ES-I3 (cell line): ENCODE measurements around the gene JCAD.
"Not testable (repeated sequence)": the region's sequence is repeated elsewhere in the genome, so short reads cannot be mapped to it uniquely, and the experiment has no call there.

Experiments used
- H3K36me3 ChIP-seq: 2 replicates; pipeline ENCODE4 v1.6.1; 2013; ENCODE audit warnings: mild to moderate bottlenecking, low read length, control low read depth, moderate library complexity; ENCODE audit not compliant: insufficient read depth
- H3K4me1 ChIP-seq: 2 replicates; pipeline ENCODE4 v1.6.1; 2013; ENCODE audit warnings: mild to moderate bottlenecking, control low read depth, low read length; ENCODE audit not compliant: insufficient read depth
- H3K9ac ChIP-seq: 2 replicates; pipeline ENCODE4 v1.6.1; 2013; ENCODE audit warnings: low read depth, mild to moderate bottlenecking, low read length, moderate library complexity
- H3K9me3 ChIP-seq: 2 replicates; pipeline ENCODE4 v1.6.1; 2013; ENCODE audit warnings: mild to moderate bottlenecking, low read length, moderate library complexity; ENCODE audit not compliant: control insufficient read depth, insufficient read depth

The JCAD gene

GRCh38 chr10:29987471-29987870 is 71.9 kb downstream of the JCAD start:
- H3K9ac ChIP-seq = no peak overlapping the region
- no peaks in the 10 kb centered on the region for H3K36me3 ChIP-seq
- peaks cover 9% of the 10 kb centered on the region for H3K9me3 ChIP-seq
- no peaks in the 10 kb centered on the region for H3K4me1 ChIP-seq

- Histone ChIP-seq H3K9me3 (peaks cover 9% of the 10 kb centered on the region), H3K36me3 (no peaks in the 10 kb centered on the region), H3K4me1 (no peaks in the 10 kb centered on the region), H3K9ac (no peak overlapping the region)
These were observed 76.3 kb downstream of the JCAD start for GRCh38 chr10:29982997-29983648.

GRCh38 chr10:29981510-29981909 is 77.9 kb downstream of the JCAD start:
- H3K4me1 ChIP-seq = no peaks in the 10 kb centered on the region
- no peak overlapping the region for H3K9ac ChIP-seq
- peaks cover 9% of the 10 kb centered on the region for H3K9me3 ChIP-seq
- H3K36me3 ChIP-seq = no peaks in the 10 kb centered on the region

GRCh38 chr10:29980084-29980483 is 79.3 kb downstream of the JCAD start:
- Histone ChIP-seq H3K9ac (no peak overlapping the region), H3K4me1 (no peaks in the 10 kb centered on the region), H3K36me3 (no peaks in the 10 kb centered on the region), H3K9me3 (peaks cover 9% of the 10 kb centered on the region)

- H3K9ac ChIP-seq, H3K36me3 ChIP-seq, H3K9me3 ChIP-seq: not testable (repeated sequence)
These were observed 80.0 kb downstream of the JCAD start for GRCh38 chr10:29979421-29979779.

GRCh38 chr10:29977171-29977570 is 82.2 kb downstream of the JCAD start:
- H3K36me3 ChIP-seq = no peaks in the 10 kb centered on the region
- no peaks in the 10 kb centered on the region for H3K4me1 ChIP-seq
- no peak overlapping the region for H3K9ac ChIP-seq
- no peaks in the 10 kb centered on the region; the same call in 1 of the 2 replicates for H3K9me3 ChIP-seq

More at GRCh38 chr10:29979421-29979779, 80.0 kb downstream of the JCAD start:
- not testable (repeated sequence) for H3K4me1 ChIP-seq

GRCh38 chr10:29976134-29976533 is 83.3 kb downstream of the JCAD start:
- Histone ChIP-seq H3K4me1 (no peaks in the 10 kb centered on the region), H3K36me3 (no peaks in the 10 kb centered on the region), H3K9ac (no peak overlapping the region), H3K9me3 (no peaks in the 10 kb centered on the region; the same call in 1 of the 2 replicates)

DNA sequence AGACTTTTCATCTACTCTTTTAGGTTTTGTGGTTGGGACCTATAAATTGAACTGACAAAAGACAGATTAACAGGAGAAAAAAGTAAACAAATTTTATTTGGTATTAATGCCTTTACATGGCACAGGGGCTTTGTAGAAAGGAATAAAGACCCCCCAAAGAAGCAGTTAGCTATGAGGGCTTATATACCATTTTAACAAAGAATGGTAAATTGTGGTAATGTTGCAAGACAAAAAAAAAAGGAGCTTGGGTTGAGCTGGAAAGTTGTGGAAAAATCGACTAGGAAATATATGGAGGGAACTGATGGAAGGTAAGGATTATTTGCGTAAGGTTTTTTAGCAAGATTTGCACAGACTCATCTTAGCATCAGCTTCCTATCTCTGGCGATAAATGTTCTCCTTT is 84.6 kb downstream of the JCAD start:
- Histone ChIP-seq H3K36me3 (no peaks in the 10 kb centered on the region), H3K9ac (no peak overlapping the region), H3K9me3 (no peaks in the 10 kb centered on the region; the same call in 1 of the 2 replicates), H3K4me1 (no peaks in the 10 kb centered on the region)

- no peaks in the 10 kb centered on the region for H3K4me1 ChIP-seq
- no peaks in the 10 kb centered on the region; the same call in 1 of the 2 replicates for H3K9me3 ChIP-seq
- no peaks in the 10 kb centered on the region for H3K36me3 ChIP-seq
- H3K9ac ChIP-seq = no peak overlapping the region
These were observed 85.5 kb downstream of the JCAD start for GRCh38 chr10:29973921-29974320.

- Histone ChIP-seq H3K36me3 (no peaks in the 10 kb centered on the region), H3K9me3 (no peaks in the 10 kb centered on the region; the same call in 1 of the 2 replicates), H3K4me1 (no peaks in the 10 kb centered on the region), H3K9ac (no peak overlapping the region)
These were observed 88.8 kb downstream of the JCAD start for GRCh38 chr10:29970576-29970975.

DNA sequence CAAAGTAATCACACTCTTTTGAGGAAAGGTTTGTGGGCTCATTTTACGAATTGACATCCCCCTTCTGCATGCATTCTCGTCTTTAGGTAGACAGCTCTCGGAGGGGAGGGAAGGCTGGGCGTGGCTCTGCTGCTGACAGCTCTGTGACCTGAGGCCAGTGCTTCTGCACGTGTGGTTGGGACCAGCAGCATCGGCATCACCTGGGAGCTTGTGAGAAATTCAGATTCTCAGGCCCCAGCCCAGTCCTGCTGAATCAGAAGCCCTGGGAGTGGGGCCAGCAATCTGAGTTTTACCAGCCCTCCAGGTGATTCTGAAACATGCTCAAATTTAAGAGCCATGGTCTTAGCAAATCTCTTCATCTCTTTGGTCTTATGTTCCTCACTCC is 89.4 kb downstream of the JCAD start:
- H3K9me3 ChIP-seq = no peaks in the 10 kb centered on the region; the same call in 1 of the 2 replicates
- no peak overlapping the region for H3K9ac ChIP-seq
- no peaks in the 10 kb centered on the region for H3K36me3 ChIP-seq
- H3K4me1 ChIP-seq = no peaks in the 10 kb centered on the region

- Histone ChIP-seq H3K36me3 (no peaks in the 10 kb centered on the region), H3K9me3 (no peaks in the 10 kb centered on the region), H3K9ac (no peak overlapping the region), H3K4me1 (no peaks in the 10 kb centered on the region)
These were observed 90.0 kb downstream of the JCAD start for GRCh38 chr10:29969255-29970011.

DNA sequence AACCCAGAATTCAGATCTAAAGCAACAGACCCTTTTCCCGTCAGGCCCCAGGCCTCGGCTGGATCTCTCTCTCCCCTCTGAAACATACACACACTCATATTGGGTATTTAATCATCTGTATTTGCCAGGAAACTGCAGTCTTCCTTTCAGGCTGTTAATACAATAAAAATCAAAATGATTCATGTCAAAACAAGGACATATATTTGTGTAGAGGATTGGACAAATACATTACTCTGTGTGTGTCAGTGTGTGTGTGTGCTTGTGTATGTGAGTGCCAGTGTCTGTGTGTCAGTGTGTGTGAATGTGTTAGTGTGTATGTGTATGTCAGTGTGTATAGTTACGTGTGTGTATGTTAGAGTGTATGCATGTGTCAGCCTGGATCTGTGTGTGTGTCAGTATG is 90.8 kb downstream of the JCAD start:
- H3K9ac ChIP-seq = no peak overlapping the region
- H3K4me1 ChIP-seq = no peaks in the 10 kb centered on the region
- H3K9me3 ChIP-seq = no peaks in the 10 kb centered on the region
- H3K36me3 ChIP-seq = no peaks in the 10 kb centered on the region

DNA sequence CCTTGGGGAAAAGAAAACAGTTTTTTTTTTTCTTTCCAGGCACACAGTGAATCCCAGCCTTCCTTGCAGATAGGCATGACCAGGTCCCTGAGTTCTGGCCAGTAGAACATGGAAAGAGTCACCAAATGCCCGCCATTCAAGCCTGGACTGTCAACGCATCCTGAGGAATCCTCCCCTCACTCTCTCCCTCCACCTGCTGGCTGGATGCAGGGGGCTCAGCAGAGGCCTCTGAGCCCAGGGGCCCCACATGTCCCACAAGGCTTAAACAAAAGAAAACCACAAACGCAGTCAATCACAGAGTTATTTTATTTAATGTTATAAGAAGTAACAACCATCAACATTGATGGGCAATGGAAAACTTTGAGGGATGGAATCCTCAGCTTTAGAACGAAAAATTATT is 93.1 kb downstream of the JCAD start:
- Histone ChIP-seq H3K9me3 (no peaks in the 10 kb centered on the region), H3K9ac (no peak overlapping the region), H3K36me3 (no peaks in the 10 kb centered on the region), H3K4me1 (no peaks in the 10 kb centered on the region)
